HCT116 (cell line): ENCODE measurements around the gene DDX18. TPM values are rescaled to one million over a fixed set of nuclear protein-coding genes. Genes with fewer than 3 reads are reported as not detected.

Experiments
- ATAC-seq: fragments of 200-7000 bp; cut with Tn5 transposase; 2 replicates; pipeline ENCODE4 v1.9.1; 2020; ENCODE audit warnings: mild to moderate bottlenecking, moderate library complexity
- BruUV-seq: library from RNA; stranded (reverse); fragments of 400-500 nt; replicated peaks from 2 replicates; lab custom pipeline; 2021; lab: Mats Ljungman, UMichigan
- CTCF ChIA-PET: fragments of 300-600 bp; sonication (Branson Sonifier 250); formaldehyde crosslinking; loops from one replicate; lab custom pipeline; 2021; ENCODE audit warnings: antibody characterized with exemption; lab: Charles Lee
- POLR2A ChIA-PET: fragments of 300-600, 350-600 bp; sonication (Branson Sonifier 250); formaldehyde crosslinking; loops from one replicate; lab custom pipeline; 2021; ENCODE audit warnings: antibody characterized with exemption; lab: Charles Lee
- RAD21 ChIA-PET, 2 experiments: fragments of 300-600 bp; sonication (Branson Sonifier 250); formaldehyde crosslinking; loops; one replicate each; lab custom pipeline; 2023; ENCODE audit warnings: low total read pairs in 2 of 2; ENCODE audit not compliant: uncharacterized antibody in 2 of 2, unreplicated experiment in 2 of 2, low non-redundant PET in 1 of 2; lab: Charles Lee
- DNase-seq: peaks from one replicate; pipeline ENCODE4 v3.0.0-alpha.2; 2010; ENCODE audit warnings: low read depth, low spot score
- H2AFZ ChIP-seq: fragments of 200-600 bp; shearing (Covaris generic), sonication (generic); 2 replicates; pipeline ENCODE4 v1.6.1; 2017; ENCODE audit warnings: low read depth, mixed run types, mixed read lengths, antibody characterized with exemption, low read length; ENCODE audit not compliant: poor library complexity, severe bottlenecking
- H3K27ac ChIP-seq: 2 replicates; pipeline ENCODE4 v1.5.1; 2012; ENCODE audit warnings: low read depth, low read length
- H3K27me3 ChIP-seq: fragments of 200-600 bp; sonication (generic); 2 replicates; pipeline ENCODE4 v1.6.1; 2016; ENCODE audit warnings: mixed run types, low read length, mixed read lengths; ENCODE audit not compliant: insufficient read depth
- H3K36me3 ChIP-seq, 2 experiments: fragments of 200-500 bp in 1 of 2; fragments of 200-600 bp in 1 of 2; sonication (Bioruptor generic) in 1 of 2; sonication (generic) in 1 of 2; 2 replicates each; pipeline versions ENCODE4 v1.5.1 to v1.6.1; 2014 to 2016; ENCODE audit warnings: low read length in 2 of 2, inconsistent platforms in 1 of 2, mixed read lengths in 1 of 2, mixed run types in 1 of 2; ENCODE audit not compliant: insufficient read depth in 2 of 2, control insufficient read depth in 1 of 2
- H3K4me1 ChIP-seq, 2 experiments: fragments of 200-600 bp in 1 of 2; sonication (generic) in 1 of 2; 2 replicates each; pipeline versions ENCODE4 v1.5.1 to v1.6.1; 2012 to 2017; ENCODE audit warnings: low read length in 2 of 2, inconsistent platforms in 1 of 2, mild to moderate bottlenecking in 1 of 2, mixed read lengths in 1 of 2, mixed run types in 1 of 2, moderate library complexity in 1 of 2; ENCODE audit not compliant: insufficient read depth in 2 of 2, control insufficient read depth in 1 of 2
- H3K4me2 ChIP-seq: fragments of 200-600 bp; sonication (generic); 2 replicates; pipeline ENCODE4 v1.6.1; 2017; ENCODE audit warnings: mixed run types, low read length, mixed read lengths
- H3K4me3 ChIP-seq, 2 experiments: fragments of 200-600 bp in 1 of 2; sonication (generic) in 1 of 2; replicated peaks in 1 of 2; 2 replicates each; pipeline ENCODE4 v1.5.1; 2011 to 2016; ENCODE audit warnings: low read length in 2 of 2, control low read depth in 1 of 2, low read depth in 1 of 2, mild to moderate bottlenecking in 1 of 2, mixed read lengths in 1 of 2, mixed run types in 1 of 2
- H3K79me2 ChIP-seq: fragments of 200-600 bp; sonication (generic); 2 replicates; pipeline ENCODE4 v1.6.1; 2017; ENCODE audit warnings: mild to moderate bottlenecking, mixed run types, low read length, moderate library complexity, mixed read lengths; ENCODE audit not compliant: insufficient read depth
- H3K9ac ChIP-seq: fragments of 200-600 bp; sonication (generic); 2 replicates; pipeline ENCODE4 v1.6.1; 2016; ENCODE audit warnings: low read length, mixed read lengths
- H3K9me2 ChIP-seq: fragments of 200-600 bp; sonication (generic), shearing (Covaris generic); 2 replicates; pipeline ENCODE4 v1.6.1; 2017; ENCODE audit warnings: mixed run types, mild to moderate bottlenecking, moderate library complexity; ENCODE audit not compliant: insufficient read depth
- H3K9me3 ChIP-seq, 2 experiments: fragments of 200-500 bp in 1 of 2; fragments of 200-600 bp in 1 of 2; sonication (Bioruptor generic) in 1 of 2; sonication (generic) in 1 of 2; 2 replicates each; pipeline ENCODE4 v1.6.1; 2014 to 2017; ENCODE audit warnings: low read length in 2 of 2, mixed read lengths in 2 of 2, inconsistent platforms in 1 of 2, low read depth in 1 of 2, mild to moderate bottlenecking in 1 of 2, mixed run types in 1 of 2, moderate library complexity in 1 of 2; ENCODE audit not compliant: control insufficient read depth in 1 of 2, insufficient read depth in 1 of 2
- H4K20me1 ChIP-seq: fragments of 200-600 bp; sonication (generic), shearing (Covaris generic); 2 replicates; pipeline ENCODE4 v1.6.1; 2017; ENCODE audit warnings: mixed run types, mild to moderate bottlenecking, moderate library complexity; ENCODE audit not compliant: insufficient read depth
- CBX3 ChIP-seq: IDR thresholded peaks from 2 replicates; pipeline ENCODE4 v1.6.1; 2012; ENCODE audit warnings: low read depth
- EGR1 ChIP-seq: IDR thresholded peaks from 2 replicates; pipeline ENCODE4 v1.6.1; 2012; ENCODE audit warnings: low read depth
- ELF1 ChIP-seq: IDR thresholded peaks from 2 replicates; pipeline ENCODE4 v1.6.1; 2012; ENCODE audit warnings: low read depth, borderline replicate concordance
- FOSL1 ChIP-seq: IDR thresholded peaks from 2 replicates; pipeline ENCODE4 v1.6.1; 2012; ENCODE audit warnings: low read depth
- MAX ChIP-seq: IDR thresholded peaks from 2 replicates; pipeline ENCODE4 v1.6.1; 2012
- POLR2A ChIP-seq: IDR thresholded peaks from 2 replicates; pipeline ENCODE4 v1.7.0; 2011; ENCODE audit warnings: borderline replicate concordance; ENCODE audit not compliant: insufficient read depth, insufficient read length; ENCODE audit errors: extremely low read depth
- POLR2AphosphoS5 ChIP-seq: IDR thresholded peaks from 2 replicates; pipeline ENCODE4 v1.6.1; 2011; ENCODE audit warnings: mild to moderate bottlenecking, low read depth, low read length, moderate library complexity
- RAD21 ChIP-seq: IDR thresholded peaks from 2 replicates; pipeline ENCODE4 v1.6.1; 2012; ENCODE audit warnings: low read depth, mild to moderate bottlenecking
- SIN3A ChIP-seq: IDR thresholded peaks from 2 replicates; pipeline ENCODE4 v1.6.1; 2012; ENCODE audit warnings: low read depth
- SRF ChIP-seq: IDR thresholded peaks from 2 replicates; pipeline ENCODE4 v1.6.1; 2012; ENCODE audit warnings: low read depth
- TCF7L2 ChIP-seq: IDR thresholded peaks from 2 replicates; pipeline ENCODE4 v1.7.0; 2011; ENCODE audit warnings: borderline replicate concordance, inconsistent platforms; ENCODE audit not compliant: insufficient read depth, insufficient read length; ENCODE audit errors: extremely low read depth
- YY1 ChIP-seq: IDR thresholded peaks from 2 replicates; pipeline ENCODE4 v1.6.1; 2011; ENCODE audit warnings: low read length, low read depth, moderate library complexity, mild to moderate bottlenecking; ENCODE audit not compliant: insufficient replicate concordance; ENCODE audit errors: extremely low read depth
- ZFX ChIP-seq: fragments of 450-650 bp; IDR thresholded peaks from 2 replicates; pipeline ENCODE4 v1.6.1; 2017
- intact Hi-C: fragments of 100-400 bp; cut with micrococcal nuclease; formaldehyde crosslinking; loops from 2 replicates; pipeline ENCODE4 v1.10.0; 2022
- total RNA-seq: library from RNA; stranded (reverse); gene quantifications from one replicate; pipeline ENCODE4 v1.2.1, GENCODE V29; 2021; ENCODE audit not compliant: unreplicated experiment
- TF ChIP-seq, protein P1 (sequence below): IDR thresholded peaks from 2 replicates; pipeline ENCODE4 v1.6.1; 2011; ENCODE audit warnings: mild to moderate bottlenecking, low read length, moderate library complexity; ENCODE audit not compliant: insufficient replicate concordance; ENCODE audit errors: extremely low read depth

The DDX18 gene
- total RNA-seq, 1 experiment from 2014 or later: 99.7 TPM

- TF ChIP-seq, protein P1, sequence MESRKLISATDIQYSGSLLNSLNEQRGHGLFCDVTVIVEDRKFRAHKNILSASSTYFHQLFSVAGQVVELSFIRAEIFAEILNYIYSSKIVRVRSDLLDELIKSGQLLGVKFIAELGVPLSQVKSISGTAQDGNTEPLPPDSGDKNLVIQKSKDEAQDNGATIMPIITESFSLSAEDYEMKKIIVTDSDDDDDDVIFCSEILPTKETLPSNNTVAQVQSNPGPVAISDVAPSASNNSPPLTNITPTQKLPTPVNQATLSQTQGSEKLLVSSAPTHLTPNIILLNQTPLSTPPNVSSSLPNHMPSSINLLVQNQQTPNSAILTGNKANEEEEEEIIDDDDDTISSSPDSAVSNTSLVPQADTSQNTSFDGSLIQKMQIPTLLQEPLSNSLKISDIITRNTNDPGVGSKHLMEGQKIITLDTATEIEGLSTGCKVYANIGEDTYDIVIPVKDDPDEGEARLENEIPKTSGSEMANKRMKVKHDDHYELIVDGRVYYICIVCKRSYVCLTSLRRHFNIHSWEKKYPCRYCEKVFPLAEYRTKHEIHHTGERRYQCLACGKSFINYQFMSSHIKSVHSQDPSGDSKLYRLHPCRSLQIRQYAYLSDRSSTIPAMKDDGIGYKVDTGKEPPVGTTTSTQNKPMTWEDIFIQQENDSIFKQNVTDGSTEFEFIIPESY: no peak
- no peak for TF ChIP-seq SRF
- no peak for TF ChIP-seq SIN3A
- TF ChIP-seq ZFX: no peak
These were observed 25.0 kb upstream of the DDX18 start (continued) for GRCh38 chr2:117789505-117789904.

DNA sequence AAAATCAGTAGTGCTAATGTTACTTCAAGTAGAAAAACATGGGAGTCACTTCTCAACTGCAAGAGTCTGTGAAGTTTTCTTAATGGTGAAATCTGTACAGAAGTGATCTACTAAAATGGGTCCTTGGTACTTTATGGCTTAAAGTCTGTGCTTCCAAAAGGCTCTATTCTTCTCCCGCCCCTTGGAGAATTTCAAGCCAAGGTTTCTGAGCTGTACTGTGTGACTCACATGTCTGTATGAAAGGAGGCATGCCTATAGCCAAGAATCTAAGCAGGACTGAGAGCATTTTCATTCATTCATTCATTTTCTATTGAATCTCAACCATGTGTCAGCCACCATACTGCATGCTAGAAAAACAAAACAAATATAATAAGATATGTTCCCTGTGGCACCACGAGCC lies 19.8 kb upstream of the DDX18 start:
- Histone ChIP-seq H3K4me1 (no peaks in the 10 kb centered on the region), H2AFZ (no peak overlapping the region), H3K9me3 (no peaks in the 10 kb centered on the region), H4K20me1 (no peaks in the 10 kb centered on the region), H3K4me2 (no peak overlapping the region), H3K9me2 (no peaks in the 10 kb centered on the region), H3K27ac (no peak overlapping the region), H3K4me3 (no peak overlapping the region), H3K79me2 (no peaks in the 10 kb centered on the region), H3K36me3 (no peaks in the 10 kb centered on the region), H3K27me3 (peaks cover 8% of the 10 kb centered on the region), H3K9ac (no peak overlapping the region)
- no peak for DNase-seq
- ATAC-seq: no peak
- no TSS peak for BruUV-seq
- TF ChIP-seq TCF7L2: no peak
- TF ChIP-seq YY1: no peak
- no peak for TF ChIP-seq ELF1
- TF ChIP-seq SRF: no peak
- TF ChIP-seq POLR2A: no peak
- no peak for TF ChIP-seq EGR1
- TF ChIP-seq ZFX: no peak
- TF ChIP-seq MAX: no peak
- no peak for TF ChIP-seq CBX3
- TF ChIP-seq RAD21: no peak
- TF ChIP-seq, protein P1: no peak
- no peak for TF ChIP-seq POLR2AphosphoS5
- no peak for TF ChIP-seq FOSL1
- intact Hi-C loops: no loop called here
- RAD21 ChIA-PET: no interaction called here
- CTCF ChIA-PET: interaction anchor here (1.1 kb wide), 1 partner anchor 20 kb away, joined by 3 read pairs; the partner anchor contains the start of gene DDX18
- POLR2A ChIA-PET: interaction anchor here (1.1 kb wide), 1 partner anchor 20 kb away, joined by 3 read pairs; the partner anchor contains the start of gene DDX18
